ENCODE data around the gene CEACAM16. TPM values are rescaled to one million over a fixed set of nuclear protein-coding genes. Genes with fewer than 3 reads are reported as not detected.

Gene CEACAM16
- total RNA-seq, 1 donor from 2014 or later: not detected

DNA sequence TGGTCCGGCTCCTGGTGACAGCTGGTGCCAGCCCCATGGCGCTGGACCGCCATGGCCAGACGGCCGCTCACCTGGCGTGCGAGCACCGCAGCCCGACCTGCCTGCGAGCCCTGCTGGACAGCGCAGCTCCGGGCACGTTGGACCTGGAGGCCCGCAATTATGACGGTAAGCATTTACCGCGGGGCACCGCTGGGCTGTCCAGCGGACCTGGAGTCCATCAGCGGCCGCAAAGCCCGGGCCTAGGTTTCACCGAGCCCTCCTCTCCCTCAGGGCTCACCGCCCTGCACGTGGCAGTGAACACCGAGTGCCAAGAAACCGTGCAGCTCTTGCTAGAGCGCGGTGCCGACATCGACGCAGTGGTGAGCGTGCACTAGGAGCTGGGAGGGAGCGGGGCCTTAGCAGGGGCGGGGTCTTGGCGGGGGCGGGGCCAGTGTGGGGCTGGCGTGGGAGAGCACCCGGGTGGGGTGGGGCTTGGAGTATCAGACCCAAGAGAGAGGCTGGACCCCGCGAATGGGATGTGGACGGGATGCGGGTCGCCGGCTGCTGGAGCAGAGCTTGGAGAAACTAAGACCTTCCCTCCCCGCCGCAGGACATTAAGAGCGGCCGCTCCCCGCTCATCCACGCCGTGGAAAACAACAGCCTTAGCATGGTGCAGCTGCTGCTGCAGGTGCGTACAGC lies 58.2 kb downstream of the CEACAM16 start:
- H3K4me3 ChIP-seq (ENCODE audit: low read depth, low read length): no peak overlapping the region
- TF ChIP-seq, protein P1, sequence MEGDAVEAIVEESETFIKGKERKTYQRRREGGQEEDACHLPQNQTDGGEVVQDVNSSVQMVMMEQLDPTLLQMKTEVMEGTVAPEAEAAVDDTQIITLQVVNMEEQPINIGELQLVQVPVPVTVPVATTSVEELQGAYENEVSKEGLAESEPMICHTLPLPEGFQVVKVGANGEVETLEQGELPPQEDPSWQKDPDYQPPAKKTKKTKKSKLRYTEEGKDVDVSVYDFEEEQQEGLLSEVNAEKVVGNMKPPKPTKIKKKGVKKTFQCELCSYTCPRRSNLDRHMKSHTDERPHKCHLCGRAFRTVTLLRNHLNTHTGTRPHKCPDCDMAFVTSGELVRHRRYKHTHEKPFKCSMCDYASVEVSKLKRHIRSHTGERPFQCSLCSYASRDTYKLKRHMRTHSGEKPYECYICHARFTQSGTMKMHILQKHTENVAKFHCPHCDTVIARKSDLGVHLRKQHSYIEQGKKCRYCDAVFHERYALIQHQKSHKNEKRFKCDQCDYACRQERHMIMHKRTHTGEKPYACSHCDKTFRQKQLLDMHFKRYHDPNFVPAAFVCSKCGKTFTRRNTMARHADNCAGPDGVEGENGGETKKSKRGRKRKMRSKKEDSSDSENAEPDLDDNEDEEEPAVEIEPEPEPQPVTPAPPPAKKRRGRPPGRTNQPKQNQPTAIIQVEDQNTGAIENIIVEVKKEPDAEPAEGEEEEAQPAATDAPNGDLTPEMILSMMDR (conservative IDR thresholded peaks at IDR 0.05; ENCODE audit: low read depth, low read length): no peak
- no peak for DNase-seq (ENCODE audit: low read depth)

DNA sequence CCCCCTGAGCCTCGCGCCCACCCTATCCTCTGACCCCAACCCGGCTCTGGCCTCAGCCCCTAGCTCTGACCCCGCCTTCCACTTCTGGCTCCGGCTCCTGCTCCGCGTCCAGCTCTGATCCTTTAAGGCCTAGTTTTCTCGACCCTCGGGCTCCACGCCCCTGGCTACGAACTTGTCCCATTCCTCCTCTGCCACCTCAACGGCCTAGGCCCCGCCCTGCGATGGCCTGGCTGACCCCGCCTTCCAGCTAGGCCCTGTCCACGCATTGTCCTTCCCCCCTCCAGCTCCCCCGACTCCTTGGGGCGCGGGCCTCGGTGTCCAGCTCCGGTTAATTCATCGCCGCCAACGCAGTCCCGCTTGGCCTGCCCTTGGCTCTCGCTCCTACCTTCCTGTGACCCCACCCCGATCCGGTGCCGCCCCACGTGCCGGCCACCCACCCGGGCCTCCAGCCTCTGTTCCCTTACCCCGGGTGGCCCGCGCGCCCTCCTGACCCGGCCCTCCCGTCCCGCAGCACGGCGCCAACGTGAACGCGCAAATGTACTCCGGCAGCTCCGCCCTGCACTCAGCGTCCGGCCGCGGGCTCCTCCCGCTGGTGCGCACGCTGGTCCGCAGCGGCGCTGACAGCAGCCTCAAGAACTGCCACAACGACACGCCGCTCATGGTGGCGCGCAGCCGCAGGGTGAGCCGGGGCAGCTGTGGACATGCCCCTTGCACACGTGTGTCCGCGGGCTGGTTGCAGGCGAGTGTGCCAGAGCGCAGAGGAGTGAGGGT lies 59.0 kb downstream of the CEACAM16 start:
- no peak overlapping the region for H3K4me3 ChIP-seq (ENCODE audit: low read depth, low read length)
- TF ChIP-seq, protein P1 (conservative IDR thresholded peaks at IDR 0.05; ENCODE audit: low read depth, low read length): no peak
- DNase-seq (ENCODE audit: low read depth): no peak

DNA sequence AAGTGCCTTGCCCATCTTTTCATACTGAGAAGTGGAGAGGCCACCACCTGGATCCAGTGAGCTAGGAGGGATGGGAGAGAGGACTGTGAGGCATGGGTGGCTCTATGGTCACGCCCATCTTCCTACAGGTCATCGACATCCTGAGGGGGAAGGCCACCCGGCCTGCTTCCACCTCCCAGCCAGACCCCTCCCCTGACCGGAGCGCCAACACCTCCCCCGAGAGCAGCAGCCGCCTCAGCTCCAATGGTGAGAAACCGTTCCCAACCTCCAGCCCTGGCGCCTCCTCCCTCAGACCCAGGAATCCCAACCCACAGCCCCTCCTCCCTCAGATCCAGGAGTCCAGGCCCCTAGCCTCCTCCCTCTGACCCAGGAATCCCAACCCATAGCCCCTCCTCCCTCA lies 59.6 kb downstream of the CEACAM16 start:
- no peak for DNase-seq (ENCODE audit: low read depth)
- H3K4me3 ChIP-seq (ENCODE audit: low read depth, low read length): no peak overlapping the region
- TF ChIP-seq, protein P1 (conservative IDR thresholded peaks at IDR 0.05; ENCODE audit: low read depth, low read length): no peak

DNA sequence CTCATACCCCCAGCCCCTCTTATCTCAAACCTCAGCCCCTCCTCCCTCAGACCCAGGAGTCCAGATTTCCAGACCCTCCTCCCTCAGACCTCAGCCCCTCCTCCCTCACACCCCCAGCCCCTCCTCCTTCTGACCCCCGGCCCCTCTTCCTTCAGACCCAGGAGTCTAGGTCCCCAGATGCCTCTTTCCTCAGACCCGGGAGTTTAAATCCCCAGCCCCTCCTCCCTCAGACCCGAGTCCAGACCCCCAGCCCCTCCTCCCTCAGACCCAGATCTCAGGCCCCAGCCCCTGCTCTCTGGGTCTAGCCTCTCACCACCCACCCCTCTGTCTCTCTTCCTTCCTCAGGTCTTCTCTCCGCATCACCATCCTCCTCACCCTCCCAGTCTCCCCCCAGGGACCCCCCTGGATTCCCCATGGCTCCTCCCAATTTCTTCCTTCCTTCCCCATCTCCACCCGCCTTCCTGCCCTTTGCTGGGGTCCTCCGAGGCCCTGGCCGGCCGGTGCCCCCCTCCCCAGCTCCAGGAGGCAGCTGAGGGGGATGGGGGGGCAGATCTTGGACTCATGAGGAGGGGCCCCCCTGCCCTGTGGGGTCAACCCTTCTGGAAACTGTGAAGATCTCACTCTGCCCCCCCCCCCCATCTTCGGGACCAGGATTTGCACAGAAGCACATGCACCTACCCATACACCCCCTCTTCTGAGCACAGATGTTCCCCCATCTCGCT lies 60.3 kb downstream of the CEACAM16 start:
- TF ChIP-seq, protein P1 (conservative IDR thresholded peaks at IDR 0.05; ENCODE audit: low read depth, low read length): no peak
- H3K4me3 ChIP-seq (ENCODE audit: low read depth, low read length): no peak overlapping the region
- no peak for DNase-seq (ENCODE audit: low read depth)

Other genes starting within 250 kb of the CEACAM16 start
- gene ZNF180, start 198.6 kb upstream of the CEACAM16 start, total RNA-seq: 4.6 and 5.1 TPM in 2 replicates
- gene CEACAM20, start 169.5 kb upstream of the CEACAM16 start, total RNA-seq: not detected in 2 replicates
- 0.12 TPM in 1 of 2 replicates, not detected in the other for gene IGSF23, start 85.6 kb upstream of the CEACAM16 start, total RNA-seq
- gene PVR, start 55.2 kb upstream of the CEACAM16 start, total RNA-seq: 116 and 153 TPM in 2 replicates
- gene CEACAM19, start 27.7 kb upstream of the CEACAM16 start, total RNA-seq: 2.7 and 4.6 TPM in 2 replicates
- gene BCL3, start 49.6 kb downstream of the CEACAM16 start, total RNA-seq: 32.4 and 49.3 TPM in 2 replicates
- 16.1 and 27.2 TPM in 2 replicates for gene CBLC, start 78.7 kb downstream of the CEACAM16 start, total RNA-seq
- gene BCAM, start 110.0 kb downstream of the CEACAM16 start, total RNA-seq: 7.7 and 27.7 TPM in 2 replicates
- 216 and 264 TPM in 2 replicates for gene NECTIN2, start 147.1 kb downstream of the CEACAM16 start, total RNA-seq
- 99.1 and 229 TPM in 2 replicates for gene TOMM40, start 192.1 kb downstream of the CEACAM16 start, total RNA-seq
- 5.9 and 46.2 TPM in 2 replicates for gene APOE, start 206.6 kb downstream of the CEACAM16 start, total RNA-seq
- gene APOC1, start 215.5 kb downstream of the CEACAM16 start, total RNA-seq: 11.4 and 12.3 TPM in 2 replicates
- not detected in 2 replicates for gene APOC4, start 243.1 kb downstream of the CEACAM16 start, total RNA-seq
- gene APOC2, start 246.9 kb downstream of the CEACAM16 start, total RNA-seq: not detected in 2 replicates

All from epithelial cell of proximal tubule (primary cell).